ENCODE results near the gene VTI1A. TPM values are rescaled to one million over a fixed set of nuclear protein-coding genes. Genes with fewer than 3 reads are reported as not detected.
"Not testable (repeated sequence)": the region's sequence is repeated elsewhere in the genome, so short reads cannot be mapped to it uniquely, and the experiment has no call there.

The VTI1A gene
- total and polyA plus RNA-seq, 4 donors = 23.5 to 46.7 (median 34.3) TPM

GRCh38 chr10:112497347-112497950 lies 50.4 kb downstream of the VTI1A start:
- no peaks in the 10 kb centered on the region for H3K9me3 ChIP-seq (ENCODE audit: control insufficient read depth, insufficient read depth, low read length)
- WGBS (ENCODE audit: insufficient coverage) = no CpG with 5 or more reads among the region's 3 CpGs
- no peak for DNase-seq (ENCODE audit: low read depth in 4 of 6, low spot score in 6 of 6)
- no peak overlapping the region for H3K4me3 ChIP-seq (ENCODE audit: low read depth, low read length)
- H3K27ac ChIP-seq (ENCODE audit: low read depth, low read length) = no peak overlapping the region
- H3K27me3 ChIP-seq (ENCODE audit: control insufficient read depth, insufficient read depth, low read length) = no peaks in the 10 kb centered on the region
- H3K36me3 ChIP-seq (ENCODE audit: control insufficient read depth, insufficient read depth, low read length) = peaks cover 2% of the 10 kb centered on the region
- no peaks in the 10 kb centered on the region for H3K4me1 ChIP-seq (ENCODE audit: control insufficient read depth, insufficient read depth, low read length)

GRCh38 chr10:112498806-112499205 lies 51.8 kb downstream of the VTI1A start:
- H3K4me1 ChIP-seq (ENCODE audit: control insufficient read depth, insufficient read depth, low read length) = no peaks in the 10 kb centered on the region
- H3K27ac ChIP-seq (ENCODE audit: low read depth, low read length) = no peak overlapping the region
- peaks cover 2% of the 10 kb centered on the region for H3K36me3 ChIP-seq (ENCODE audit: control insufficient read depth, insufficient read depth, low read length)
- no peak overlapping the region for H3K4me3 ChIP-seq (ENCODE audit: low read depth, low read length)
- no peaks in the 10 kb centered on the region for H3K27me3 ChIP-seq (ENCODE audit: control insufficient read depth, insufficient read depth, low read length)
- no peaks in the 10 kb centered on the region for H3K9me3 ChIP-seq (ENCODE audit: control insufficient read depth, insufficient read depth, low read length)
- no peak for DNase-seq (ENCODE audit: low read depth in 4 of 6, low spot score in 6 of 6)
- no CpG with 5 or more reads among the region's 1 CpG for WGBS (ENCODE audit: insufficient coverage)

GRCh38 chr10:112499985-112500384 lies 53.0 kb downstream of the VTI1A start:
- H3K27ac ChIP-seq (ENCODE audit: low read depth, low read length); DNase-seq (ENCODE audit: low read depth in 4 of 6, low spot score in 6 of 6); H3K27me3 ChIP-seq (ENCODE audit: control insufficient read depth, insufficient read depth, low read length); H3K9me3 ChIP-seq (ENCODE audit: control insufficient read depth, insufficient read depth, low read length); H3K36me3 ChIP-seq (ENCODE audit: control insufficient read depth, insufficient read depth, low read length); H3K4me3 ChIP-seq (ENCODE audit: low read depth, low read length); H3K4me1 ChIP-seq (ENCODE audit: control insufficient read depth, insufficient read depth, low read length): not testable (repeated sequence)
- WGBS (ENCODE audit: insufficient coverage) = 100% methylated on average over 4 of the region's 8 CpGs

- no peaks in the 10 kb centered on the region for H3K9me3 ChIP-seq (ENCODE audit: control insufficient read depth, insufficient read depth, low read length)
- DNase-seq (ENCODE audit: low read depth in 4 of 6, low spot score in 6 of 6) = no peak
These were observed 55.5 kb downstream of the VTI1A start for GRCh38 chr10:112502536-112502935.

GRCh38 chr10:112503643-112504042 lies 56.6 kb downstream of the VTI1A start:
- H3K4me3 ChIP-seq (ENCODE audit: low read depth, low read length) = no peak overlapping the region
- no peaks in the 10 kb centered on the region for H3K27me3 ChIP-seq (ENCODE audit: control insufficient read depth, insufficient read depth, low read length)
- DNase-seq (ENCODE audit: low read depth in 4 of 6, low spot score in 6 of 6) = no peak
- WGBS (ENCODE audit: insufficient coverage) = 100% methylated on average over 1 of the region's 2 CpGs
- no peaks in the 10 kb centered on the region for H3K36me3 ChIP-seq (ENCODE audit: control insufficient read depth, insufficient read depth, low read length)
- H3K4me1 ChIP-seq (ENCODE audit: control insufficient read depth, insufficient read depth, low read length) = no peaks in the 10 kb centered on the region
- H3K27ac ChIP-seq (ENCODE audit: low read depth, low read length) = no peak overlapping the region
- no peaks in the 10 kb centered on the region for H3K9me3 ChIP-seq (ENCODE audit: control insufficient read depth, insufficient read depth, low read length)

More at GRCh38 chr10:112502536-112502935, 55.5 kb downstream of the VTI1A start:
- Histone ChIP-seq H3K27me3 (ENCODE audit: control insufficient read depth, insufficient read depth, low read length) (no peaks in the 10 kb centered on the region), H3K4me1 (ENCODE audit: control insufficient read depth, insufficient read depth, low read length) (no peaks in the 10 kb centered on the region), H3K4me3 (ENCODE audit: low read depth, low read length) (no peak overlapping the region), H3K36me3 (ENCODE audit: control insufficient read depth, insufficient read depth, low read length) (no peaks in the 10 kb centered on the region), H3K27ac (ENCODE audit: low read depth, low read length) (no peak overlapping the region)
- no CpG with 5 or more reads among the region's 2 CpGs for WGBS (ENCODE audit: insufficient coverage)

GRCh38 chr10:112507046-112507445 lies 60.0 kb downstream of the VTI1A start:
- Histone ChIP-seq H3K27ac (ENCODE audit: low read depth, low read length) (no peak overlapping the region), H3K4me1 (ENCODE audit: control insufficient read depth, insufficient read depth, low read length) (no peaks in the 10 kb centered on the region), H3K27me3 (ENCODE audit: control insufficient read depth, insufficient read depth, low read length) (no peaks in the 10 kb centered on the region), H3K36me3 (ENCODE audit: control insufficient read depth, insufficient read depth, low read length) (no peaks in the 10 kb centered on the region), H3K4me3 (ENCODE audit: low read depth, low read length) (no peak overlapping the region), H3K9me3 (ENCODE audit: control insufficient read depth, insufficient read depth, low read length) (no peaks in the 10 kb centered on the region)
- WGBS (ENCODE audit: insufficient coverage) = 33% methylated on average over 3 of the region's 4 CpGs
- DNase-seq (ENCODE audit: low read depth in 4 of 6, low spot score in 6 of 6) = peak in 2 of 6 donors; percentile 51 to 60

- Histone ChIP-seq H3K9me3 (ENCODE audit: control insufficient read depth, insufficient read depth, low read length) (no peaks in the 10 kb centered on the region), H3K4me1 (ENCODE audit: control insufficient read depth, insufficient read depth, low read length) (no peaks in the 10 kb centered on the region), H3K27ac (ENCODE audit: low read depth, low read length) (no peak overlapping the region), H3K36me3 (ENCODE audit: control insufficient read depth, insufficient read depth, low read length) (no peaks in the 10 kb centered on the region), H3K4me3 (ENCODE audit: low read depth, low read length) (no peak overlapping the region), H3K27me3 (ENCODE audit: control insufficient read depth, insufficient read depth, low read length) (no peaks in the 10 kb centered on the region)
- no peak for DNase-seq (ENCODE audit: low read depth in 4 of 6, low spot score in 6 of 6)
- WGBS (ENCODE audit: insufficient coverage) = 70% methylated on average over 2 of the region's 4 CpGs
These were observed 61.0 kb downstream of the VTI1A start for GRCh38 chr10:112507988-112508387.

GRCh38 chr10:112509558-112510291 lies 62.7 kb downstream of the VTI1A start:
- Histone ChIP-seq H3K9me3 (ENCODE audit: control insufficient read depth, insufficient read depth, low read length) (no peaks in the 10 kb centered on the region), H3K27ac (ENCODE audit: low read depth, low read length) (no peak overlapping the region), H3K4me1 (ENCODE audit: control insufficient read depth, insufficient read depth, low read length) (no peaks in the 10 kb centered on the region), H3K36me3 (ENCODE audit: control insufficient read depth, insufficient read depth, low read length) (no peaks in the 10 kb centered on the region), H3K4me3 (ENCODE audit: low read depth, low read length) (no peak overlapping the region), H3K27me3 (ENCODE audit: control insufficient read depth, insufficient read depth, low read length) (no peaks in the 10 kb centered on the region)
- 91% methylated on average over 2 of the region's 4 CpGs for WGBS (ENCODE audit: insufficient coverage)
- DNase-seq (ENCODE audit: low read depth in 4 of 6, low spot score in 6 of 6) = no peak

- Histone ChIP-seq H3K36me3 (ENCODE audit: control insufficient read depth, insufficient read depth, low read length) (no peaks in the 10 kb centered on the region), H3K4me3 (ENCODE audit: low read depth, low read length) (no peak overlapping the region), H3K9me3 (ENCODE audit: control insufficient read depth, insufficient read depth, low read length) (no peaks in the 10 kb centered on the region), H3K27me3 (ENCODE audit: control insufficient read depth, insufficient read depth, low read length) (no peaks in the 10 kb centered on the region), H3K27ac (ENCODE audit: low read depth, low read length) (no peak overlapping the region), H3K4me1 (ENCODE audit: control insufficient read depth, insufficient read depth, low read length) (no peaks in the 10 kb centered on the region)
- no peak for DNase-seq (ENCODE audit: low read depth in 4 of 6, low spot score in 6 of 6)
- WGBS (ENCODE audit: insufficient coverage) = no CpG with 5 or more reads among the region's 4 CpGs
These were observed 63.4 kb downstream of the VTI1A start for GRCh38 chr10:112510384-112510783.

- no peaks in the 10 kb centered on the region for H3K36me3 ChIP-seq (ENCODE audit: control insufficient read depth, insufficient read depth, low read length)
- H3K27me3 ChIP-seq (ENCODE audit: control insufficient read depth, insufficient read depth, low read length) = no peaks in the 10 kb centered on the region
- H3K9me3 ChIP-seq (ENCODE audit: control insufficient read depth, insufficient read depth, low read length) = no peaks in the 10 kb centered on the region
- no peak overlapping the region for H3K27ac ChIP-seq (ENCODE audit: low read depth, low read length)
- no CpG with 5 or more reads among the region's 2 CpGs for WGBS (ENCODE audit: insufficient coverage)
- DNase-seq (ENCODE audit: low read depth in 4 of 6, low spot score in 6 of 6) = no peak
- no peak overlapping the region for H3K4me3 ChIP-seq (ENCODE audit: low read depth, low read length)
- no peaks in the 10 kb centered on the region for H3K4me1 ChIP-seq (ENCODE audit: control insufficient read depth, insufficient read depth, low read length)
These were observed 65.3 kb downstream of the VTI1A start for GRCh38 chr10:112512294-112512693.

All from spinal cord (tissue), 10 donors.